Natural killer cell (primary cell): ENCODE measurements around the gene RARS2. TPM values are rescaled to one million over a fixed set of nuclear protein-coding genes. Genes with fewer than 3 reads are reported as not detected.

Experiments
- ATAC-seq, 3 donors: fragments of 150-1000 bp in 2 of 3; fragments of 200-7000 bp in 1 of 3; cut with Tn5 transposase; 1 replicate in 1 of 3; 2 replicates in 2 of 3; pipeline ENCODE4 v1.10.0; 2021; ENCODE audit warnings: mild to moderate bottlenecking in 2 of 3, moderate library complexity in 2 of 3
- DNase-seq, 2 donors: peaks; one replicate each; pipeline versions ENCODE4 v3.0.0 to v3.0.0-alpha.2; 2013 to 2021; ENCODE audit warnings: mixed read lengths in 1 of 2
- H3K27ac ChIP-seq: one replicate; pipeline ENCODE4 v1.5.1; 2013; ENCODE audit warnings: mild to moderate bottlenecking, low read length
- H3K27me3 ChIP-seq: one replicate; pipeline ENCODE4 v1.6.1; 2013; ENCODE audit warnings: low read length; ENCODE audit not compliant: control insufficient read depth, insufficient read depth
- H3K36me3 ChIP-seq: one replicate; pipeline ENCODE4 v1.6.1; 2013; ENCODE audit warnings: low read length; ENCODE audit not compliant: control insufficient read depth, insufficient read depth
- H3K4me1 ChIP-seq: one replicate; pipeline ENCODE4 v1.6.1; 2013; ENCODE audit warnings: low read length; ENCODE audit not compliant: control insufficient read depth, insufficient read depth
- H3K4me3 ChIP-seq: one replicate; pipeline ENCODE4 v1.5.1; 2013; ENCODE audit warnings: low read length
- H3K9me3 ChIP-seq: one replicate; pipeline ENCODE4 v1.6.1; 2013; ENCODE audit warnings: low read length; ENCODE audit not compliant: control insufficient read depth, insufficient read depth
- H3K27ac Mint-ChIP-seq, 2 donors: one replicate each; pipeline ENCODE4 v1.8.0; 2022; ENCODE audit warnings: mild to moderate bottlenecking in 2 of 2, mixed read lengths in 2 of 2, moderate library complexity in 1 of 2
- H3K27me3 Mint-ChIP-seq, 2 donors: one replicate each; pipeline ENCODE4 v1.8.0; 2022; ENCODE audit warnings: low read depth in 2 of 2, mixed read lengths in 2 of 2
- H3K36me3 Mint-ChIP-seq: one replicate; pipeline ENCODE4 v1.8.0; 2022; ENCODE audit warnings: mixed read lengths
- H3K4me1 Mint-ChIP-seq, 2 donors: one replicate each; pipeline ENCODE4 v1.8.0; 2022; ENCODE audit warnings: mixed read lengths in 2 of 2
- H3K4me3 Mint-ChIP-seq: one replicate; pipeline ENCODE4 v1.8.0; 2022; ENCODE audit warnings: mild to moderate bottlenecking, moderate library complexity, mixed read lengths
- H3K9me3 Mint-ChIP-seq, 2 donors: one replicate each; pipeline ENCODE4 v1.8.0; 2022; ENCODE audit warnings: mixed read lengths in 2 of 2
- WGBS: methylation state at CpG from one replicate; pipeline ENCODE4 v1.1.7; 2013; ENCODE audit warnings: missing lambda C conversion rate; ENCODE audit not compliant: insufficient coverage; 5-methylcytosine and 5-hydroxymethylcytosine counted together
- intact Hi-C: fragments of 100-400 bp; cut with micrococcal nuclease; formaldehyde crosslinking; loops from one replicate; pipeline ENCODE4 v1.14.2; 2022
- total RNA-seq, 4 donors: library from RNA; stranded (reverse); fragments of 120-200 nt in 1 of 4; gene quantifications; one replicate each; pipeline versions ENCODE4 v1.2.3 to v1.2.4, GENCODE V29; 2013 to 2022
- TF ChIP-seq, protein P1 (sequence below): fragments of 200-600 bp; IDR thresholded peaks from one replicate; pipeline ENCODE4 v1.8.0; 2022; ENCODE audit warnings: antibody characterized with exemption

The RARS2 gene
- total RNA-seq, 3 donors from 2014 or later (not counting 1 experiment from before 2014, with no cell fraction given) = 21.8 to 26.5 (median 24.2) TPM

DNA sequence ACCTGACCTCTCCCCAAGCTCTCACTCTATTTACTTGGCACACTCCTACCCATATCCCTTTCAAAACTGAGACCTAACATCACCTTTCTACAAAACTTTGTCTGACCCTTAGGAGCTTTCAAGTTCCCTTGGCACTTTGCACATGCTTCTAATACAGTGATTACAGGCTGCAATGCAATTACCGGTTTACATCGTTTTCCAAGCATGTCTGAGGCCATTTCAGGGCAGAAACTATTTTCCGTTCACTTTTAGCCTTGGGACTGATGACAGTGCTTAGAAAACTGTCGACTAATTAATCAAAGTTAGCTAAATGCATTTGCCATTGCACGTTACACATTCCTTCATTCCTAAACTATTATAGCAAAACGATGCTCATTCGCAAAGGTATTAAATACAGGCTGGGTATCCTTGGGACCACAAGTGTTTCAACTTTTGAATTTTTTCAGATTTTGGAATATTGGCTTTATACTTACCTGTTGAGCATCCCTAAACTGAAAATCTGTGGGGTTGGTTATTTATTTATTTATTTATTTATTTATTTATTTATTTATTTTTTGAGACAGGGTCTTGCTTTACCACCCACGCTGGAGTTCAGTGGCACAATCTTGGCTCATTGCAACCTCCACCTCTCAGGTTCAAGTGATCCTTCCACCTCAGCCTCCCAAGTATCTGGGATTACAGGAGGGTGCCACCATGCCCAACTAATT lies 3.3 kb downstream of the RARS2 start:
- peaks cover 16% of the 10 kb centered on the region for H3K4me1 ChIP-seq
- no peaks in the 10 kb centered on the region for H3K36me3 Mint-ChIP-seq
- 86% methylated on average over 8 of the region's 8 CpGs for WGBS
- TF ChIP-seq, protein P1, sequence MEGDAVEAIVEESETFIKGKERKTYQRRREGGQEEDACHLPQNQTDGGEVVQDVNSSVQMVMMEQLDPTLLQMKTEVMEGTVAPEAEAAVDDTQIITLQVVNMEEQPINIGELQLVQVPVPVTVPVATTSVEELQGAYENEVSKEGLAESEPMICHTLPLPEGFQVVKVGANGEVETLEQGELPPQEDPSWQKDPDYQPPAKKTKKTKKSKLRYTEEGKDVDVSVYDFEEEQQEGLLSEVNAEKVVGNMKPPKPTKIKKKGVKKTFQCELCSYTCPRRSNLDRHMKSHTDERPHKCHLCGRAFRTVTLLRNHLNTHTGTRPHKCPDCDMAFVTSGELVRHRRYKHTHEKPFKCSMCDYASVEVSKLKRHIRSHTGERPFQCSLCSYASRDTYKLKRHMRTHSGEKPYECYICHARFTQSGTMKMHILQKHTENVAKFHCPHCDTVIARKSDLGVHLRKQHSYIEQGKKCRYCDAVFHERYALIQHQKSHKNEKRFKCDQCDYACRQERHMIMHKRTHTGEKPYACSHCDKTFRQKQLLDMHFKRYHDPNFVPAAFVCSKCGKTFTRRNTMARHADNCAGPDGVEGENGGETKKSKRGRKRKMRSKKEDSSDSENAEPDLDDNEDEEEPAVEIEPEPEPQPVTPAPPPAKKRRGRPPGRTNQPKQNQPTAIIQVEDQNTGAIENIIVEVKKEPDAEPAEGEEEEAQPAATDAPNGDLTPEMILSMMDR = no peak
- no peaks in the 10 kb centered on the region for H3K9me3 Mint-ChIP-seq
- peaks cover 60 to 71% of the 10 kb centered on the region in 2 donors for H3K4me1 Mint-ChIP-seq
- peaks cover 9% of the 10 kb centered on the region for H3K36me3 ChIP-seq
- H3K9me3 ChIP-seq = no peaks in the 10 kb centered on the region
- ATAC-seq = no peak
- intact Hi-C loops = no loop called here
- no peak for DNase-seq
- H3K4me3 ChIP-seq = no peak overlapping the region
- no peaks in the 10 kb centered on the region for H3K27me3 Mint-ChIP-seq
- no peak overlapping the region for H3K27ac Mint-ChIP-seq
- H3K4me3 Mint-ChIP-seq = no peak overlapping the region
- H3K27me3 ChIP-seq = no peaks in the 10 kb centered on the region
- no peak overlapping the region for H3K27ac ChIP-seq

- peaks cover 16% of the 10 kb centered on the region for H3K36me3 ChIP-seq
Observed at GRCh38 chr6:87583822-87584221, 6.0 kb downstream of the RARS2 start.

DNA sequence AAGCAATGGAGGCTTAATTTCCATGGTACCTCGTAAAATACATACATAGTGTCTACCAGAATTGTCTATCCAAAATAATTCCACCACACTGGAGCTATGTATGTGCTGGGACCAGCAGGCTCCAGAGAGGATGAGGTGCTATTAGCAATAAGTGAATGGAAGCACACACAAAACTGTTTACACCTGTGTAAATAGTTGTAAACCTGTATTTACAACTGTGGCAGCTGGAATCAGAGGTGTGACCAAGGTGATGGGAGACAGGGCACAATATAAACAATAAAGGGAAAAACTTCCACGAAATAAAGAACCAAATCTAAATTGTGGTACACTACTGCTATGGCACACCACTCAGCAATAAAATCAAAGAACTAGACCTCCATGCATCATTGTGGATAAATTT lies 14.4 kb downstream of the RARS2 start:
- ATAC-seq (no peak), DNase-seq (no peak)
- Mint-ChIP-seq H3K27ac (no peak overlapping the region), H3K9me3 (no peaks in the 10 kb centered on the region), H3K27me3 (no peaks in the 10 kb centered on the region), H3K4me3 (no peak overlapping the region), H3K36me3 (no peaks in the 10 kb centered on the region), H3K4me1 (peaks cover 45 to 46% of the 10 kb centered on the region in 2 donors)
- no peak overlapping the region for H3K4me3 ChIP-seq
- TF ChIP-seq, protein P1 = no peak
- H3K36me3 ChIP-seq = peaks cover 7% of the 10 kb centered on the region
- H3K4me1 ChIP-seq = no peaks in the 10 kb centered on the region
- no peaks in the 10 kb centered on the region for H3K27me3 ChIP-seq
- intact Hi-C loops = no loop called here
- no CpG with 5 or more reads among the region's 2 CpGs for WGBS
- no peaks in the 10 kb centered on the region for H3K9me3 ChIP-seq
- no peak overlapping the region for H3K27ac ChIP-seq

More at GRCh38 chr6:87583822-87584221, 6.0 kb downstream of the RARS2 start:
- DNase-seq (no peak), ATAC-seq (no peak)
- Mint-ChIP-seq H3K36me3 (no peaks in the 10 kb centered on the region), H3K9me3 (no peaks in the 10 kb centered on the region), H3K4me1 (peaks cover 46 to 54% of the 10 kb centered on the region in 2 donors), H3K27me3 (no peaks in the 10 kb centered on the region), H3K4me3 (no peak overlapping the region), H3K27ac (no peak overlapping the region)
- no peak overlapping the region for H3K4me3 ChIP-seq
- no peaks in the 10 kb centered on the region for H3K27me3 ChIP-seq
- TF ChIP-seq, protein P1 = no peak
- intact Hi-C loops = no loop called here
- no CpG with 5 or more reads among the region's 4 CpGs for WGBS
- no peak overlapping the region for H3K27ac ChIP-seq
- H3K9me3 ChIP-seq = no peaks in the 10 kb centered on the region
- H3K4me1 ChIP-seq = peaks cover 6% of the 10 kb centered on the region
